ENCODE data around the gene MEA1. TPM values are rescaled to one million over a fixed set of nuclear protein-coding genes. Genes with fewer than 3 reads are reported as not detected.
A peak's percentile ranks its signal among the peaks of the same experiment; 100 is the strongest.

MEA1 gene
- total RNA-seq, 2 experiments from 2014 or later: 93.4 to 129 TPM

GRCh38 chr6:42963855-42964605 is 49.7 kb downstream of the MEA1 start:
- H3K27ac Mint-ChIP-seq: no peak overlapping the region
- ChIA-PET CTCF (interaction anchor here (0.7 to 1.5 kb wide), 2 partner anchors 20 to 54 kb away, joined by 3 to 7 read pairs; no protein-coding TSS in a partner anchor), POLR2A (interaction anchor here (1.4 kb wide), 1 partner anchor 34 kb away, joined by 4 read pairs; the partner anchor contains the start of gene CNPY3)
- peak; percentile 83 for ATAC-seq
- intact Hi-C loops (cut with DNase I, micrococcal nuclease): loop anchor here (1.0 to 10.0 kb wide), 3 partner anchors 63 to 181 kb away; no protein-coding TSS in a partner anchor
- no peak overlapping the region for H3K4me3 Mint-ChIP-seq
- peaks cover 17% of the 10 kb centered on the region for H3K36me3 Mint-ChIP-seq (ENCODE audit: low read depth)
- H3K9me3 Mint-ChIP-seq (ENCODE audit: low read depth): no peaks in the 10 kb centered on the region
- no peaks in the 10 kb centered on the region for H3K27me3 Mint-ChIP-seq
- DNase-seq: peak; percentile 68
- H3K4me1 Mint-ChIP-seq: peaks cover 11% of the 10 kb centered on the region

GRCh38 chr6:42963179-42963854 is 50.4 kb downstream of the MEA1 start:
- Mint-ChIP-seq H3K4me3 (no peak overlapping the region), H3K9me3 (ENCODE audit: low read depth) (no peaks in the 10 kb centered on the region), H3K27ac (no peak overlapping the region), H3K27me3 (no peaks in the 10 kb centered on the region), H3K4me1 (peaks cover 11% of the 10 kb centered on the region), H3K36me3 (ENCODE audit: low read depth) (peaks cover 17% of the 10 kb centered on the region)
- ChIA-PET POLR2A (no interaction called here), CTCF (interaction anchor here (0.7 kb wide), 1 partner anchor 53 kb away, joined by 3 read pairs; no protein-coding TSS in a partner anchor)
- intact Hi-C loops (cut with DNase I, micrococcal nuclease): loop anchor here (1.0 to 10.0 kb wide), 2 partner anchors 62 to 181 kb away; no protein-coding TSS in a partner anchor
- DNase-seq (no peak), ATAC-seq (peak; percentile 8)

- DNase-seq (no peak), ATAC-seq (no peak)
- Mint-ChIP-seq H3K4me1 (peaks cover 11% of the 10 kb centered on the region), H3K27me3 (no peaks in the 10 kb centered on the region), H3K36me3 (ENCODE audit: low read depth) (peaks cover 15% of the 10 kb centered on the region), H3K27ac (no peak overlapping the region), H3K4me3 (no peak overlapping the region), H3K9me3 (ENCODE audit: low read depth) (no peaks in the 10 kb centered on the region)
- ChIA-PET POLR2A (interaction anchor here (0.6 to 1.0 kb wide), 2 partner anchors 11 to 205 kb away, joined by 3 to 4 read pairs; no protein-coding TSS in a partner anchor), CTCF (no interaction called here)
- intact Hi-C loops (cut with DNase I, micrococcal nuclease): loop anchor here (1.0 to 10.0 kb wide), 2 partner anchors 61 to 182 kb away; no protein-coding TSS in a partner anchor
Observed at GRCh38 chr6:42962502-42963178, 51.1 kb downstream of the MEA1 start.

- no peak overlapping the region for H3K27ac Mint-ChIP-seq
- H3K4me1 Mint-ChIP-seq: peaks cover 11% of the 10 kb centered on the region
- CTCF ChIA-PET: no interaction called here
- no peak overlapping the region for H3K4me3 Mint-ChIP-seq
- ATAC-seq (no peak), DNase-seq (no peak)
- H3K36me3 Mint-ChIP-seq (ENCODE audit: low read depth): peaks cover 11% of the 10 kb centered on the region
- POLR2A ChIA-PET: interaction anchor here (0.6 to 1.0 kb wide), 2 partner anchors 12 to 205 kb away, joined by 3 to 4 read pairs; no protein-coding TSS in a partner anchor
- intact Hi-C loops (cut with DNase I, micrococcal nuclease): loop anchor here in 1 of 2 experiments (10.0 kb wide), 1 partner anchor 183 kb away; no protein-coding TSS in a partner anchor
- no peaks in the 10 kb centered on the region for H3K9me3 Mint-ChIP-seq (ENCODE audit: low read depth)
- no peaks in the 10 kb centered on the region for H3K27me3 Mint-ChIP-seq
Observed at GRCh38 chr6:42962096-42962495, 51.6 kb downstream of the MEA1 start.

Other genes starting within 250 kb of the MEA1 start
- 10 to 100 TPM; 11.5 to 14.3 TPM for gene BICRAL, start 231.9 kb downstream of the MEA1 start, total RNA-seq
- 100 to 1,000 TPM; 124 to 152 TPM for gene RPL7L1, start 134.3 kb downstream of the MEA1 start, total RNA-seq
- gene PTCRA, start 97.9 kb downstream of the MEA1 start, total RNA-seq: not detected
- gene CNPY3, start 84.5 kb downstream of the MEA1 start, total RNA-seq: 10 to 100 TPM; 33.0 to 34.3 TPM
- gene GNMT, start 53.2 kb downstream of the MEA1 start, total RNA-seq: under 1 TPM in 1 of 2 experiments, not detected in 1; 0.50 TPM
- 10 to 100 TPM; 10.7 to 14.6 TPM for gene PEX6, start 34.8 kb downstream of the MEA1 start, total RNA-seq
- gene PPP2R5D, start 29.4 kb downstream of the MEA1 start, total RNA-seq: 10 to 100 TPM; 51.0 to 57.3 TPM
- 10 to 100 TPM; 58.3 to 65.2 TPM for gene KLHDC3, start 303 bp upstream of the MEA1 start, total RNA-seq
- gene RRP36, start 7.7 kb upstream of the MEA1 start, total RNA-seq: 10 to 100 TPM; 45.8 to 48.1 TPM
- gene CUL7, start 39.9 kb upstream of the MEA1 start, total RNA-seq: 10 to 100 TPM; 16.3 to 18.0 TPM
- 100 to 1,000 TPM in 1 of 2 experiments, 10 to 100 TPM in 1; 93.9 to 110 TPM for gene MRPL2, start 45.5 kb upstream of the MEA1 start, total RNA-seq
- 10 to 100 TPM in 1 of 2 experiments, 1 to 10 TPM in 1; 10.0 to 10.1 TPM for gene KLC4, start 45.7 kb upstream of the MEA1 start, total RNA-seq
- gene PTK7, start 62.4 kb upstream of the MEA1 start, total RNA-seq: 1 to 10 TPM; 4.1 to 4.6 TPM
- gene SRF, start 157.3 kb upstream of the MEA1 start, total RNA-seq: 10 to 100 TPM; 37.6 to 38.5 TPM
- 10 to 100 TPM; 34.0 to 35.1 TPM for gene CUL9, start 168.2 kb upstream of the MEA1 start, total RNA-seq
- gene DNPH1, start 215.5 kb upstream of the MEA1 start, total RNA-seq: 10 to 100 TPM; 58.5 to 80.3 TPM
- gene TTBK1, start 229.5 kb upstream of the MEA1 start, total RNA-seq: under 1 TPM; 0.30 to 0.40 TPM

Data from activated CD4-positive, alpha-beta T cell treated with anti-CD3 and anti-CD28 coated beads for 36 hours (primary cell).